GM19452 (cell line): ENCODE measurements around the gene PPP1R9B.

Source experiments
- ATAC-seq: cut with Tn5 transposase; IDR thresholded peaks from one replicate; pipeline ENCODE4 v1.9.1; 2021; ENCODE audit not compliant: unreplicated experiment

The PPP1R9B gene

GRCh38 chr17:50161023-50161910 lies 10.8 kb upstream of the PPP1R9B start:
- ATAC-seq = peak; percentile 79

- ATAC-seq = no peak
These were observed 7.4 kb upstream of the PPP1R9B start for GRCh38 chr17:50157891-50158290.

GRCh38 chr17:50155115-50155819 lies 4.8 kb upstream of the PPP1R9B start:
- ATAC-seq = no peak

- no peak for ATAC-seq
These were observed 4.1 kb upstream of the PPP1R9B start for GRCh38 chr17:50154604-50155003.

- ATAC-seq = no peak
These were observed 3.4 kb upstream of the PPP1R9B start for GRCh38 chr17:50153650-50154575.

- ATAC-seq = no peak
These were observed 2.3 kb upstream of the PPP1R9B start for GRCh38 chr17:50152736-50153135.

- ATAC-seq = no peak
These were observed 1.6 kb upstream of the PPP1R9B start for GRCh38 chr17:50151937-50152547.

GRCh38 chr17:50151041-50151936 lies 812 bp upstream of the PPP1R9B start:
- ATAC-seq = peak; percentile 35

GRCh38 chr17:50149417-50150353 lies 792 bp downstream of the PPP1R9B start:
- ATAC-seq = no peak

- no peak for ATAC-seq
These were observed 1.4 kb downstream of the PPP1R9B start for GRCh38 chr17:50149091-50149416.

- peak; percentile 37 for ATAC-seq
These were observed 2.0 kb downstream of the PPP1R9B start for GRCh38 chr17:50148226-50149090.

- ATAC-seq = no peak
These were observed 2.6 kb downstream of the PPP1R9B start for GRCh38 chr17:50147841-50148225.

GRCh38 chr17:50146927-50147665 lies 3.4 kb downstream of the PPP1R9B start:
- no peak for ATAC-seq

- no peak for ATAC-seq
These were observed 4.1 kb downstream of the PPP1R9B start for GRCh38 chr17:50146230-50146926.

- ATAC-seq = no peak
These were observed 4.8 kb downstream of the PPP1R9B start for GRCh38 chr17:50145532-50146229.
